GM19239 (cell line): ENCODE results near the gene KRTAP5-8.
"Not testable (repeated sequence)": the region's sequence is repeated elsewhere in the genome, so short reads cannot be mapped to it uniquely, and the experiment has no call there.

Source experiments
- DNase-seq: peaks from one replicate; pipeline ENCODE4 v3.0.0; 2011; ENCODE audit warnings: low spot score; ENCODE audit not compliant: insufficient read length
- FAIRE-seq: peaks from 2 replicates; lab custom pipeline; 2011; peaks lifted over from hg19 to GRCh38; lab: Jason Lieb, UNC

The KRTAP5-8 gene

GRCh38 chr11:71568704-71569349 lies 31.0 kb downstream of the KRTAP5-8 start:
- FAIRE-seq = no peak

GRCh38 chr11:71571101-71571850 lies 33.5 kb downstream of the KRTAP5-8 start:
- FAIRE-seq, DNase-seq: not testable (repeated sequence)

More at GRCh38 chr11:71568704-71569349, 31.0 kb downstream of the KRTAP5-8 start:
- DNase-seq = no peak

GRCh38 chr11:71572811-71573210 lies 35.0 kb downstream of the KRTAP5-8 start:
- FAIRE-seq = no peak
- DNase-seq = no peak

- DNase-seq (no peak), FAIRE-seq (no peak)
These were observed 36.6 kb downstream of the KRTAP5-8 start for GRCh38 chr11:71574418-71574817.

GRCh38 chr11:71575723-71576424 lies 38.0 kb downstream of the KRTAP5-8 start:
- FAIRE-seq (no peak), DNase-seq (no peak)

- not testable (repeated sequence) for FAIRE-seq, DNase-seq
These were observed 39.1 kb downstream of the KRTAP5-8 start for GRCh38 chr11:71576688-71577465.

- no peak for DNase-seq
- FAIRE-seq = no peak
These were observed 39.7 kb downstream of the KRTAP5-8 start for GRCh38 chr11:71577469-71578004.

- not testable (repeated sequence) for FAIRE-seq, DNase-seq
These were observed 41.7 kb downstream of the KRTAP5-8 start for GRCh38 chr11:71579513-71579912.

GRCh38 chr11:71580057-71581003 lies 42.5 kb downstream of the KRTAP5-8 start:
- FAIRE-seq (peak; percentile 59), DNase-seq (peak; percentile 44)

GRCh38 chr11:71581826-71582225 lies 44.0 kb downstream of the KRTAP5-8 start:
- DNase-seq = no peak
- no peak for FAIRE-seq

- DNase-seq = no peak
- FAIRE-seq = no peak
These were observed 44.6 kb downstream of the KRTAP5-8 start, which contains the start of gene KRTAP5-11 for GRCh38 chr11:71582309-71582895. Gene KRTAP5-11 (minus strand): TSS chr11:71582875. CDS start chr11:71582837, 38 bp downstream.

- FAIRE-seq, DNase-seq: not testable (repeated sequence)
These were observed 45.1 kb downstream of the KRTAP5-8 start for GRCh38 chr11:71582969-71583368.

- not testable (repeated sequence) for FAIRE-seq, DNase-seq
These were observed 47.8 kb downstream of the KRTAP5-8 start for GRCh38 chr11:71585673-71586072.

- not testable (repeated sequence) for FAIRE-seq, DNase-seq
These were observed 50.5 kb downstream of the KRTAP5-8 start for GRCh38 chr11:71588314-71588713.
